Glutamatergic neuron (in vitro differentiated cells): Measurements from ENCODE around the gene LRRC8C. TPM values are rescaled to one million over a fixed set of nuclear protein-coding genes. Genes with fewer than 3 reads are reported as not detected.

Source experiments
- DNase-seq: peaks from one replicate; pipeline ENCODE4 v3.0.0; 2022
- H3K27ac Mint-ChIP-seq: one replicate; pipeline ENCODE4 v1.8.0; 2020; ENCODE audit warnings: mild to moderate bottlenecking, mixed read lengths, inconsistent platforms; ENCODE audit not compliant: unreplicated experiment
- H3K27me3 Mint-ChIP-seq: one replicate; pipeline ENCODE4 v1.8.0; 2020; ENCODE audit warnings: mild to moderate bottlenecking, moderate library complexity, mixed read lengths, inconsistent platforms; ENCODE audit not compliant: unreplicated experiment
- H3K36me3 Mint-ChIP-seq: one replicate; pipeline ENCODE4 v1.8.0; 2020; ENCODE audit warnings: mild to moderate bottlenecking, mixed read lengths, inconsistent platforms; ENCODE audit not compliant: unreplicated experiment
- H3K4me1 Mint-ChIP-seq: one replicate; pipeline ENCODE4 v1.8.0; 2020; ENCODE audit warnings: mild to moderate bottlenecking, low read depth, mixed read lengths, inconsistent platforms; ENCODE audit not compliant: unreplicated experiment
- H3K4me3 Mint-ChIP-seq: one replicate; pipeline ENCODE4 v1.8.0; 2020; ENCODE audit warnings: mild to moderate bottlenecking, mixed read lengths, inconsistent platforms; ENCODE audit not compliant: unreplicated experiment
- H3K9me3 Mint-ChIP-seq: one replicate; pipeline ENCODE4 v1.8.0; 2020; ENCODE audit warnings: mild to moderate bottlenecking, moderate library complexity, mixed read lengths, inconsistent platforms; ENCODE audit not compliant: unreplicated experiment
- CTCF ChIP-seq: fragments of 200-600 bp; sonication (generic); IDR thresholded peaks from one replicate; pipeline ENCODE4 v1.5.0; 2021; ENCODE audit not compliant: partially characterized antibody, unreplicated experiment
- total RNA-seq: library from RNA; stranded (reverse); fragmentation: NEBNext Ultra II Directional; extraction: Animal tissue kit (Norgen Biotek cat#: 25700); gene quantifications from one replicate; pipeline ENCODE4 v1.2.1, GENCODE V29; 2021; ENCODE audit not compliant: unreplicated experiment

The LRRC8C gene
- total RNA-seq, 1 donor from 2014 or later: 2.6 TPM

GRCh38 chr1:89720839-89721238 lies 87.9 kb downstream of the LRRC8C start:
- Mint-ChIP-seq H3K4me3 (no peak overlapping the region), H3K27me3 (no peaks in the 10 kb centered on the region), H3K4me1 (peaks cover 4% of the 10 kb centered on the region), H3K36me3 (no peaks in the 10 kb centered on the region), H3K27ac (no peak overlapping the region), H3K9me3 (no peaks in the 10 kb centered on the region)
- DNase-seq: no peak
- TF ChIP-seq CTCF: no peak

- Mint-ChIP-seq H3K4me3 (no peak overlapping the region), H3K36me3 (no peaks in the 10 kb centered on the region), H3K9me3 (no peaks in the 10 kb centered on the region), H3K27me3 (no peaks in the 10 kb centered on the region), H3K4me1 (peaks cover 4% of the 10 kb centered on the region), H3K27ac (no peak overlapping the region)
- TF ChIP-seq CTCF: no peak
- no peak for DNase-seq
Observed at GRCh38 chr1:89721351-89721750, 88.4 kb downstream of the LRRC8C start.

- no peak for TF ChIP-seq CTCF
- no peak overlapping the region for H3K4me3 Mint-ChIP-seq
- no peak overlapping the region for H3K27ac Mint-ChIP-seq
- no peaks in the 10 kb centered on the region for H3K27me3 Mint-ChIP-seq
- H3K4me1 Mint-ChIP-seq: peaks cover 4% of the 10 kb centered on the region
- DNase-seq: no peak
- H3K36me3 Mint-ChIP-seq: no peaks in the 10 kb centered on the region
- no peaks in the 10 kb centered on the region for H3K9me3 Mint-ChIP-seq
Observed at GRCh38 chr1:89723144-89723543, 90.2 kb downstream of the LRRC8C start.

- no peaks in the 10 kb centered on the region for H3K27me3 Mint-ChIP-seq
- H3K9me3 Mint-ChIP-seq: no peaks in the 10 kb centered on the region
Observed at GRCh38 chr1:89723863-89724262, 90.9 kb downstream of the LRRC8C start.

More at GRCh38 chr1:89723863-89724262, 90.9 kb downstream of the LRRC8C start:
- no peaks in the 10 kb centered on the region for H3K36me3 Mint-ChIP-seq
- H3K4me1 Mint-ChIP-seq: peaks cover 4% of the 10 kb centered on the region
- no peak overlapping the region for H3K4me3 Mint-ChIP-seq
- no peak for DNase-seq
- TF ChIP-seq CTCF: no peak
- H3K27ac Mint-ChIP-seq: no peak overlapping the region
